ENCODE measurements around the gene CTSC.

DNA sequence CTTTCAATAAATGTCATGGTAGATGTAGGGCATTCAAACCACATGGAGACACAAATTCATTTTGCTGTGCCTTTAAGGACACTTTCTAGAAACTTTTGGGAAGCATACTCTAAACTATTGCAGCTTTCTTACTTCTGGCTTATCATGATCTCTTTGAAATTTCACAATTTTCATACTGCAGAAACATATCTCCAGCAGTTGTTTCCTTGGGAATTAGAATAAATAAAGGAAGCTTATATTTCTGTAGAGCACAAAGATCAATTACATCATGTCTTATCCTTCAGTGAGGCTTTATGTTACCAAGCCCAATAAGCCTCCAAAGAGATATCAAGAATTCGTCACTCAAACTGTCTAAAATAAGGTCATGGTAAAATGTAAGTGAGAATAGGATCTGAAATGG, 87.8 kb downstream of the CTSC start:
- TF ChIP-seq ZNF174 (tag by site-specific recombination; IDR thresholded peaks at IDR 0.05): no peak
- TF ChIP-seq ZNF274 (IDR thresholded peaks at IDR 0.05; ENCODE audit: low read length): no peak
- TF ChIP-seq ZNF274 (tag by site-specific recombination; IDR thresholded peaks at IDR 0.05; ENCODE audit: borderline replicate concordance): no peak
- TF ChIP-seq CTCF (tag by site-specific recombination; IDR thresholded peaks at IDR 0.05): no peak
- no peak for TF ChIP-seq ZNF138 (tag by site-specific recombination; IDR thresholded peaks at IDR 0.05; ENCODE audit: borderline replicate concordance)
- TF ChIP-seq KLF16 (tag by site-specific recombination; IDR thresholded peaks at IDR 0.05): no peak
- TF ChIP-seq PRDM1 (tag by site-specific recombination; IDR thresholded peaks at IDR 0.05): no peak
- no peak for TF ChIP-seq ZXDB (tag by site-specific recombination; IDR thresholded peaks at IDR 0.05)
